Activated T-helper 1 cell treated with anti-CD3 and anti-CD28 coated beads, Interleukin-2, amount 50 U/mL, for 16 hours (primary cell): ENCODE measurements around the gene ROBO2.

ENCODE experiments used
- DNase-seq, 2 donors: peaks; one replicate each; pipeline ENCODE4 v3.0.0-alpha.2; 2020; ENCODE audit warnings: low read depth in 1 of 2, low spot score in 1 of 2

ROBO2 gene

DNA sequence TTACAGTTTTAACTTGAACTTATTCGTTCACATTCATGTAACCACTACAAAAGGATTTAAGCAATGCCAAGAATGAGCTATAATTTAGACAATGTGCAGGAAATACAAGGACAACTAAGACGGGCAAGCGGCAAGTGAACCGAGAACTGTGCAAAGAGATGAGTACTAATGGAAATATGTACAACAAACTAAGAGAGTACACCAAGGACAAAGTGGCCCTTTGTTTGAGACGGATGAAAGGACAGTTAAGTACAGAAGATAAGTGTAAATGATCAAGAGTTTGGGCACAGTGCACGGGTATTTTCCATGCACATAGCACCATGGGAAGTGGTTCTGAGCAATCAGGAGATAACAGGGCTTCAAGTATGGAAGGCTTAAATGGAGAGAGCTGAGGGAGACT lies 281.7 kb downstream of the ROBO2 start:
- DNase-seq, result no peak

- DNase-seq, result no peak
Observed at GRCh38 chr3:77323626-77324025, 283.7 kb downstream of the ROBO2 start.

- DNase-seq, result no peak
Observed at GRCh38 chr3:77324105-77324504, 284.2 kb downstream of the ROBO2 start.

GRCh38 chr3:77325280-77325679 lies 285.4 kb downstream of the ROBO2 start:
- DNase-seq, result no peak

- no peak for DNase-seq
Observed at GRCh38 chr3:77325702-77326101, 285.8 kb downstream of the ROBO2 start.

GRCh38 chr3:77326586-77326985 lies 286.7 kb downstream of the ROBO2 start:
- no peak for DNase-seq

DNA sequence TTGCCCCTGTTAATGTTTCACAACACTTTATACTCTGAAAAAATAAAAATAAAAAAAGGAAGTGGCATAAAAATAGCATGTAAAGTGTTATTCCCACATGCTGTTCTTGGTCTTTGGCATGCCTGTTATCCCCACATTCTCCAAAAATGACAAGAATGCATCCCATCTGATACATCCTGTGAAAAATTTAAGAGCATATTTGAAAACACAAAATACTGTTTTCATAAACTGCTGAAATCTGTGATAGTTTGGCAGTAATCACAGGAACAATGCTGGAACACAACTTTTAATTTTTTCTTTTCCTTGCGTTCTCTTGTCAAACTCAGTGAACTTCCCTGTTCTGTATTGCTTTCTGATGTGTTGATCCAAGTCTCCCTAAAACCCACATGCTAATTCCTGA lies 288.8 kb downstream of the ROBO2 start:
- no peak for DNase-seq

GRCh38 chr3:77329116-77329515 lies 289.2 kb downstream of the ROBO2 start:
- no peak for DNase-seq

GRCh38 chr3:77338195-77338594 lies 298.3 kb downstream of the ROBO2 start:
- DNase-seq, result no peak

DNA sequence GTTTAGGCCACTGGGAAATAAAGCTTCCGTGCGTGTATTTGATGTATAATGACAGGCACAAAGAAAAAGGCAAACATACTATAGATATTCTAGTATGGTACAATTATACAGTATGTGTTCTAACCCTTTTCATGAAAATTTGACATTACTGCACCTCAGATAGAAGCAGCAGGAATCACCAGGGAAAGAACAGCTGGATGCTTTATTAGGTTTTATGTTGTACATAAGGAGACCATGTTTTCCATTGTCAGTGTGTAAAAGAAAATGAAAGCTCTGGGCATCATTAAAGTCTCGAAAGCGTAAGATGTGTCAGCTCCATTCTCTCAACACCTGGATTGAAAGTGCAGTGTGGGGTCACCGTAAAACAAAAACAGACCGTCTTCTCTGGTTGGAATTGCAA lies 302.1 kb downstream of the ROBO2 start:
- no peak for DNase-seq

- DNase-seq, result no peak
Observed at GRCh38 chr3:77342688-77343087, 302.8 kb downstream of the ROBO2 start.

DNA sequence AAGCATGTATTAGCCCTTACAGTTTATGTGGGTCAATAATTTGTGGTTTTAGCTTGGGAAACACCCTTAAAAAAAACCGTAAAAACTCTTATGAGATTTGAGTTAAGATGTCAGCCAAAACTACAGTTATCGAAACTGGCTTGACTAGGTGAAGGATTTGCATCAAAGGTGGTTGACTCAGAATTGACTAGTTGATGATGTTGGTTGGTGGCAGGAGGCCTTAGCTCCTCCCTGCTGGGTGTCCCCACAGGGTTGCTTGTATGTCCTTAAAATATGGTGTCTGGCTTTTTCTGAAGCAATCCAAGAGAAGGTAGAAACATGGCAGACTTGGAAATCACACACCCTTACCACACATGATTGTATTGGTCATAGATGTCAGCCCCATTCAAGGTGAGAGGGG lies 305.1 kb downstream of the ROBO2 start:
- DNase-seq, result no peak

GRCh38 chr3:77348244-77348855 lies 308.5 kb downstream of the ROBO2 start:
- no peak for DNase-seq

GRCh38 chr3:77354958-77355357 lies 315.1 kb downstream of the ROBO2 start:
- DNase-seq, result no peak

DNA sequence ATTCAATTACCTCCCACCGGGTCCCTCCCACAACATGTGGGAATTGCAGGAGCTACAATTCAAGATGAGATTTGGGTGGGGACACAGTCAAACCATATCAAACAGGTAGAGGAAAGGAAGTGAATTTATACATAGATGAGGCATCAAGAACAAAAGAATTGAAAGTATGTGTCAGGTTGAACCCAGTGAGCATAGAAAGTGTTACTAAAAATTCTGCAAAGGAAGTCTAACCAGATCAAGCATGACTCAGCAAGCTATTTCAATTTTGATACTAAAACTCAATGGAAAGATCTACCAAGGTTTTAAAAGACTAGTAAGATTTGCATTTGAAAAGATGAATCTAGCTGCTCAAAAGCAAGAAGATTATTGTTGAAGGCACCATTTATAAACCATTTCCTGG lies 323.0 kb downstream of the ROBO2 start:
- no peak for DNase-seq

DNA sequence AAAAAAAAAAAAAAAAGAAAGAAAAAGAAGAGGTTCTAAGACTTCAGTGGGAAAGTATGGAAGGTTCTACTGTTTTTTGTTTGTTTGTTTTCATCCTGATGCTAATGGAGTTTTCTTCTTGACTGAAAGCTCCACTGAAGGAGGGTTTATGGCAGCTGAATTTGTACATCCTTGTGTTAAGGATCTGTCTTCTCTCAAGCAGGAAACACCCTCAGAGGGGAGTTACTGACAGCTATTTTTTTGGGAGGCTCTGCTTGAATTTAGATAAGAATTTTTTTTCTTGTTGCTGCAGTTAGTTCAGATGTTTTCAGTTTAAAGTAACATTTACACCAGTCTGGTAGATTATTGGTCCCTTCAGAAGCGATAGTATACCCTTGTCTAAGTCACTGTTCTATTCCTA lies 325.3 kb downstream of the ROBO2 start:
- DNase-seq, result no peak

DNA sequence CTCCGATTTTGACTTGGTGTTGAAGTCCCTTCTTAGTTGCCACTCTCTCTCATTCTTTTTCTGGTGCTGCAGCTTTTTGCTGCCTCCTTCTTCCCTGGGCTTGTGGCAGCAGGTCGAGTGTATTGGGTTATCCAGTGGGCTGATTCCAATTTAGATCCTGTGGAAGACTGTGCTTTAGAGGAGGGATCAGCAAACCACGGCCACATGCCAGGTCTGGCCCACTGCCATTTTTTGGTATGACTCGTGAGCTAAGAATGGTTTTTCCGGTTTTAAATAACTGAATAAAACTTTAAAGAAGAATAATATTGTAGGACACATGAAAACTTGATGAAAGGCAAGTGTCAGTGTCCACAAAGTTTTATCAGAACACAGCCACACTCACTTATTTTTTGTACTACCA lies 330.5 kb downstream of the ROBO2 start:
- no peak for DNase-seq

DNA sequence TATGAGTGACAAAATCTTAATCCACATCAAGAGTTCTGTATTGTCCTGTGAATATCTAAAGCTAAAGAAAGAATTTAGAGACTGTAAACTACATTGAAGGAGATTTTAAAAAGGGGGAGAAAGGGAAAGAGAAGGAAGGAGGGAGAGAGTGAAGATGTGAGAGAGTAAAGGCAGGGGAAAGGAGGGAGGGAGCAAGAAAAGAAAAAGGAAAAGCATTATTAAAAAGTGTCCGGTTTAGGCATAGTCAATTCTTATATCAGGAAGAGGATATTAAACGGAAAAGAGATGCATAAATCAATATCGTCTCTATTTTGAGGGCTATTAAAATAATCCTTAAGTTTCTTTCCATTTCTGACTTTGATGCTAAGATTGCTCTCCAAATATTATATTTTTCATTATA lies 332.1 kb downstream of the ROBO2 start:
- no peak for DNase-seq

- DNase-seq, result no peak
Observed at GRCh38 chr3:77372634-77373346, 332.9 kb downstream of the ROBO2 start.

GRCh38 chr3:77373619-77374018 lies 333.7 kb downstream of the ROBO2 start:
- DNase-seq, result no peak

- no peak for DNase-seq
Observed at GRCh38 chr3:77376511-77376910, 336.6 kb downstream of the ROBO2 start.

- DNase-seq, result no peak
Observed at GRCh38 chr3:77377717-77378116, 337.8 kb downstream of the ROBO2 start.

DNA sequence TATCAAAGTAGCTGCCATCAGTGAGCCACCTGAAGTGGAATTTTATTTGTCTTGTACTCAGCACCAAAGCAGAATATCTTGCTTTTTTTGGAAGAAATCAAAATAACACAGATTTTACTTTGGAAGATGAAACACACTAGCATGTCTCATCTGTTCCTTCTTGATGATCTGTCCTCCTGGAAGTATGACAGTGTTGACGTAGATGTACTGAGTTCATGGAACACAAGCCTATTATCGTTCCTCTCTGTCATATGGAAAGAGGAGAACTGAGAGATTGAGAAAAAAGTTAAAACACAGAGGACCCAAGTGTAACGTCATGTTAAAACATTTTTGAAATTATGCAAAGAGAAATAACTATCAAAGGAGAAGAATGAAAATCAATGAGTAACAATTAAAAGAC lies 340.2 kb downstream of the ROBO2 start:
- no peak for DNase-seq
